ENCODE data around the gene SAMMSON.

The SAMMSON gene

GRCh38 chr3:70011582-70011981, 12.0 kb downstream of the SAMMSON start:
- peak; percentile 45 for DNase-seq (ENCODE audit: low read depth)

- no peak for DNase-seq (ENCODE audit: low read depth)
Observed at GRCh38 chr3:70020906-70021660, 21.6 kb downstream of the SAMMSON start.

GRCh38 chr3:70028361-70028760, 28.8 kb downstream of the SAMMSON start:
- DNase-seq (ENCODE audit: low read depth) = no peak

- no peak for DNase-seq (ENCODE audit: low read depth)
Observed at GRCh38 chr3:70038693-70039092, 39.2 kb downstream of the SAMMSON start.

- DNase-seq (ENCODE audit: low read depth) = no peak
Observed at GRCh38 chr3:70040386-70040785, 40.9 kb downstream of the SAMMSON start.

GRCh38 chr3:70042641-70043040, 43.1 kb downstream of the SAMMSON start:
- DNase-seq (ENCODE audit: low read depth) = no peak

GRCh38 chr3:70049761-70050160, 50.2 kb downstream of the SAMMSON start:
- peak; percentile 31 for DNase-seq (ENCODE audit: low read depth)

GRCh38 chr3:70053293-70053692, 53.8 kb downstream of the SAMMSON start:
- no peak for DNase-seq (ENCODE audit: low read depth)

GRCh38 chr3:70056081-70056480, 56.5 kb downstream of the SAMMSON start:
- no peak for DNase-seq (ENCODE audit: low read depth)

GRCh38 chr3:70057426-70057825, 57.9 kb downstream of the SAMMSON start:
- no peak for DNase-seq (ENCODE audit: low read depth)

GRCh38 chr3:70061096-70061495, 61.6 kb downstream of the SAMMSON start:
- DNase-seq (ENCODE audit: low read depth) = peak; percentile 3

- peak; percentile 23 for DNase-seq (ENCODE audit: low read depth)
Observed at GRCh38 chr3:70064194-70064779, 64.8 kb downstream of the SAMMSON start.

- DNase-seq (ENCODE audit: low read depth) = no peak
Observed at GRCh38 chr3:70065696-70066253, 66.2 kb downstream of the SAMMSON start.

GRCh38 chr3:70067860-70068521, 68.5 kb downstream of the SAMMSON start:
- no peak for DNase-seq (ENCODE audit: low read depth)

GRCh38 chr3:70069557-70069956, 70.0 kb downstream of the SAMMSON start:
- DNase-seq (ENCODE audit: low read depth) = no peak

- no peak for DNase-seq (ENCODE audit: low read depth)
Observed at GRCh38 chr3:70071138-70071537, 71.6 kb downstream of the SAMMSON start.

- no peak for DNase-seq (ENCODE audit: low read depth)
Observed at GRCh38 chr3:70072180-70072579, 72.6 kb downstream of the SAMMSON start.

- DNase-seq (ENCODE audit: low read depth) = no peak
Observed at GRCh38 chr3:70072754-70073153, 73.2 kb downstream of the SAMMSON start.

- DNase-seq (ENCODE audit: low read depth) = no peak
Observed at GRCh38 chr3:70075101-70075500, 75.6 kb downstream of the SAMMSON start.

- DNase-seq (ENCODE audit: low read depth) = no peak
Observed at GRCh38 chr3:70076396-70076795, 76.9 kb downstream of the SAMMSON start.

- DNase-seq (ENCODE audit: low read depth) = peak; percentile 87
Observed at GRCh38 chr3:70078778-70079177, 79.2 kb downstream of the SAMMSON start.

GRCh38 chr3:70085613-70086012, 86.1 kb downstream of the SAMMSON start:
- DNase-seq (ENCODE audit: low read depth) = no peak

- no peak for DNase-seq (ENCODE audit: low read depth)
Observed at GRCh38 chr3:70086336-70086735, 86.8 kb downstream of the SAMMSON start.
